Smooth muscle cell (in vitro differentiated cells): ENCODE results near the gene FLT1. TPM values are rescaled to one million over a fixed set of nuclear protein-coding genes. Genes with fewer than 3 reads are reported as not detected.

Experiments
- DNase-seq: peaks from one replicate; lab custom pipeline; 2025; ENCODE audit not compliant: unreplicated experiment; lab: John Stamatoyannopoulos, UW
- H2AFZ ChIP-seq: fragments of 200-600 bp; sonication (generic); 2 replicates; pipeline ENCODE4 v1.6.0; 2016; ENCODE audit warnings: antibody characterized with exemption, low read depth, mild to moderate bottlenecking
- H3F3A ChIP-seq: fragments of 200-600 bp; sonication (generic); 2 replicates; pipeline ENCODE4 v1.6.0; 2017; ENCODE audit warnings: antibody characterized with exemption, low read depth
- H3K27ac ChIP-seq: fragments of 200-600 bp; sonication (generic); 2 replicates; pipeline ENCODE4 v1.5.1; 2016; ENCODE audit warnings: low read depth, mild to moderate bottlenecking
- H3K27me3 ChIP-seq: fragments of 200-600 bp; sonication (generic); 2 replicates; pipeline ENCODE4 v1.6.1; 2016; ENCODE audit warnings: low read depth, mild to moderate bottlenecking
- H3K36me3 ChIP-seq: fragments of 200-600 bp; sonication (generic); 2 replicates; pipeline ENCODE4 v1.5.1; 2016; ENCODE audit warnings: low read depth
- H3K4me1 ChIP-seq: fragments of 200-600 bp; sonication (generic); 2 replicates; pipeline ENCODE4 v1.5.1; 2016; ENCODE audit warnings: low read depth
- H3K4me2 ChIP-seq: fragments of 200-600 bp; sonication (generic); 2 replicates; pipeline ENCODE4 v1.6.0; 2016; ENCODE audit warnings: mild to moderate bottlenecking
- H3K4me3 ChIP-seq: fragments of 200-600 bp; sonication (generic); 2 replicates; pipeline ENCODE4 v1.5.1; 2016; ENCODE audit warnings: mild to moderate bottlenecking
- H3K79me2 ChIP-seq: fragments of 200-600 bp; sonication (generic); 2 replicates; pipeline ENCODE4 v1.6.0; 2016; ENCODE audit warnings: low read depth, mild to moderate bottlenecking
- H3K9ac ChIP-seq: fragments of 200-600 bp; sonication (generic); 2 replicates; pipeline ENCODE4 v1.6.0; 2016; ENCODE audit warnings: low read depth
- H3K9me3 ChIP-seq: fragments of 200-600 bp; sonication (generic); replicated peaks from 2 replicates; pipeline ENCODE4 v1.5.1; 2016; ENCODE audit warnings: low read depth
- H4K20me1 ChIP-seq: fragments of 200-600 bp; sonication (generic); 2 replicates; pipeline ENCODE4 v1.6.0; 2016; ENCODE audit warnings: low read depth
- CTCF ChIP-seq: fragments of 200-600 bp; sonication (generic); IDR thresholded peaks from 2 replicates; pipeline ENCODE4 v1.5.1; 2017; ENCODE audit warnings: borderline replicate concordance, mild to moderate bottlenecking, antibody characterized with exemption; ENCODE audit not compliant: insufficient read depth, poor library complexity, severe bottlenecking
- WGBS: methylation state at CpG from one replicate; pipeline ENCODE4 v1.1.7; 2016; ENCODE audit warnings: low lambda C conversion rate; 5-methylcytosine and 5-hydroxymethylcytosine counted together
- polyA plus RNA-seq: library from polyadenylated mRNA; unstranded; fragments of >200 nt; fragmentation: Nextera tagmentation; extraction: Ambion mirVana; gene quantifications from 2 replicates; pipeline ENCODE4 v1.2.1, GENCODE V29; 2016
- total RNA-seq: library from RNA; depleted of rRNA; stranded (reverse); fragments of >200 nt; gene quantifications from 2 replicates; pipeline ENCODE4 v1.2.3, GENCODE V29; 2014

Gene FLT1
- total and polyA plus RNA-seq, 2 experiments from 2014 or later = 495 to 738 TPM

GRCh38 chr13:28541966-28542365, 47.0 kb upstream of the FLT1 start:
- no peaks in the 10 kb centered on the region for H3K36me3 ChIP-seq
- no peaks in the 10 kb centered on the region for H3K79me2 ChIP-seq
- no peak for DNase-seq
- 80% methylated on average over 2 of the region's 2 CpGs for WGBS
- no peaks in the 10 kb centered on the region for H3K9me3 ChIP-seq
- H2AFZ ChIP-seq = no peak overlapping the region
- H3K27ac ChIP-seq = no peak overlapping the region
- no peak overlapping the region for H3K9ac ChIP-seq
- no peaks in the 10 kb centered on the region for H3F3A ChIP-seq
- H3K4me2 ChIP-seq = no peak overlapping the region
- H3K4me1 ChIP-seq = peaks cover 4% of the 10 kb centered on the region
- no peak overlapping the region for H3K4me3 ChIP-seq
- TF ChIP-seq CTCF = no peak
- H4K20me1 ChIP-seq = no peaks in the 10 kb centered on the region
- no peaks in the 10 kb centered on the region for H3K27me3 ChIP-seq

GRCh38 chr13:28540612-28541011, 45.7 kb upstream of the FLT1 start:
- Histone ChIP-seq H3K9me3 (no peaks in the 10 kb centered on the region), H3K4me2 (no peak overlapping the region), H3K27me3 (no peaks in the 10 kb centered on the region), H3K79me2 (no peaks in the 10 kb centered on the region), H3K27ac (no peak overlapping the region), H3K4me3 (no peak overlapping the region), H3F3A (no peaks in the 10 kb centered on the region), H3K4me1 (peaks cover 5% of the 10 kb centered on the region), H3K36me3 (no peaks in the 10 kb centered on the region), H3K9ac (no peak overlapping the region), H2AFZ (no peak overlapping the region), H4K20me1 (no peaks in the 10 kb centered on the region)
- TF ChIP-seq CTCF = no peak
- DNase-seq = no peak
- 74% methylated on average over 6 of the region's 6 CpGs for WGBS

- Histone ChIP-seq H4K20me1 (no peaks in the 10 kb centered on the region), H3K9ac (no peak overlapping the region), H3K79me2 (no peaks in the 10 kb centered on the region), H3K36me3 (no peaks in the 10 kb centered on the region), H3F3A (no peaks in the 10 kb centered on the region), H3K27ac (no peak overlapping the region), H3K4me1 (peaks cover 5% of the 10 kb centered on the region), H2AFZ (no peak overlapping the region), H3K27me3 (no peaks in the 10 kb centered on the region), H3K4me3 (no peak overlapping the region), H3K9me3 (no peaks in the 10 kb centered on the region), H3K4me2 (no peak overlapping the region)
- WGBS = 96% methylated on average over 2 of the region's 2 CpGs
- TF ChIP-seq CTCF = no peak
- DNase-seq = no peak
Measured at GRCh38 chr13:28539625-28540286, 44.8 kb upstream of the FLT1 start.

GRCh38 chr13:28538932-28539331, 44.0 kb upstream of the FLT1 start:
- Histone ChIP-seq H4K20me1 (no peaks in the 10 kb centered on the region), H3K4me1 (peaks cover 5% of the 10 kb centered on the region), H3K27ac (no peak overlapping the region), H3K9ac (no peak overlapping the region), H3K79me2 (no peaks in the 10 kb centered on the region), H3K4me3 (no peak overlapping the region), H3F3A (no peaks in the 10 kb centered on the region), H3K36me3 (no peaks in the 10 kb centered on the region), H3K4me2 (no peak overlapping the region), H3K9me3 (no peaks in the 10 kb centered on the region), H2AFZ (no peak overlapping the region), H3K27me3 (no peaks in the 10 kb centered on the region)
- WGBS = 57% methylated on average over 3 of the region's 3 CpGs
- no peak for TF ChIP-seq CTCF
- DNase-seq = no peak
